DOHH2 (cell line): ENCODE data around the gene MGLL.

Source experiments
- H3F3A ChIP-seq: fragments of 200-600 bp; sonication (generic), shearing (Covaris generic); 2 replicates; pipeline ENCODE4 v1.6.0; 2016; ENCODE audit warnings: antibody characterized with exemption, mild to moderate bottlenecking; ENCODE audit not compliant: control insufficient read depth, insufficient read depth
- H3K27ac ChIP-seq: fragments of 200-600 bp; sonication (generic); 2 replicates; pipeline ENCODE4 v1.5.1; 2014; ENCODE audit warnings: low read depth, mild to moderate bottlenecking, low read length, moderate library complexity
- H3K27me3 ChIP-seq: fragments of 200-600 bp; sonication (generic); 2 replicates; pipeline ENCODE4 v1.6.1; 2014; ENCODE audit warnings: mild to moderate bottlenecking, low read length, mixed read lengths; ENCODE audit not compliant: control insufficient read depth
- H3K36me3 ChIP-seq: fragments of 200-600 bp; sonication (generic); 2 replicates; pipeline ENCODE4 v1.6.1; 2014; ENCODE audit warnings: mild to moderate bottlenecking, low read length, moderate library complexity, mixed read lengths; ENCODE audit not compliant: control insufficient read depth
- H3K4me1 ChIP-seq: fragments of 200-600 bp; sonication (generic); 2 replicates; pipeline ENCODE4 v1.6.1; 2014; ENCODE audit warnings: mild to moderate bottlenecking, low read length, mixed read lengths; ENCODE audit not compliant: control insufficient read depth
- H3K4me2 ChIP-seq: fragments of 200-600 bp; sonication (generic); 2 replicates; pipeline ENCODE4 v1.6.0; 2014; ENCODE audit warnings: mild to moderate bottlenecking, low read length, moderate library complexity
- H3K4me3 ChIP-seq: fragments of 200-600 bp; sonication (generic); 2 replicates; pipeline ENCODE4 v1.5.1; 2014; ENCODE audit warnings: mild to moderate bottlenecking, low read length, mixed read lengths
- H3K79me2 ChIP-seq: fragments of 200-600 bp; sonication (generic); 2 replicates; pipeline ENCODE4 v1.6.1; 2014; ENCODE audit warnings: mild to moderate bottlenecking, low read length, mixed read lengths; ENCODE audit not compliant: control insufficient read depth
- H3K9me2 ChIP-seq: fragments of 200-600 bp; sonication (generic); replicated peaks from 2 replicates; pipeline ENCODE4 v1.6.1; 2014; ENCODE audit warnings: mild to moderate bottlenecking, low read length, mixed read lengths; ENCODE audit not compliant: control insufficient read depth
- H3K9me3 ChIP-seq: fragments of 200-600 bp; sonication (generic); 2 replicates; pipeline ENCODE4 v1.6.1; 2014; ENCODE audit warnings: antibody characterized with exemption, low read length, mixed read lengths; ENCODE audit not compliant: control insufficient read depth, insufficient read depth
- H4K20me1 ChIP-seq: fragments of 200-600 bp; sonication (generic); 2 replicates; pipeline ENCODE4 v1.6.0; 2014; ENCODE audit warnings: low read depth, mild to moderate bottlenecking, antibody characterized with exemption, low read length, moderate library complexity; ENCODE audit not compliant: control insufficient read depth, insufficient read depth
- CTCF ChIP-seq: fragments of 200-600 bp; sonication (generic); IDR thresholded peaks from one replicate; pipeline ENCODE4 v1.5.1; 2014; ENCODE audit warnings: antibody characterized with exemption, mild to moderate bottlenecking, low read depth, low read length; ENCODE audit not compliant: poor library complexity, severe bottlenecking
- EZH2phosphoT487 ChIP-seq: fragments of 200-600 bp; sonication (generic); IDR thresholded peaks from 2 replicates; pipeline ENCODE4 v1.6.1; 2017; ENCODE audit warnings: borderline replicate concordance, mild to moderate bottlenecking, antibody characterized with exemption, low read length, moderate library complexity, mixed read lengths

The MGLL gene

DNA sequence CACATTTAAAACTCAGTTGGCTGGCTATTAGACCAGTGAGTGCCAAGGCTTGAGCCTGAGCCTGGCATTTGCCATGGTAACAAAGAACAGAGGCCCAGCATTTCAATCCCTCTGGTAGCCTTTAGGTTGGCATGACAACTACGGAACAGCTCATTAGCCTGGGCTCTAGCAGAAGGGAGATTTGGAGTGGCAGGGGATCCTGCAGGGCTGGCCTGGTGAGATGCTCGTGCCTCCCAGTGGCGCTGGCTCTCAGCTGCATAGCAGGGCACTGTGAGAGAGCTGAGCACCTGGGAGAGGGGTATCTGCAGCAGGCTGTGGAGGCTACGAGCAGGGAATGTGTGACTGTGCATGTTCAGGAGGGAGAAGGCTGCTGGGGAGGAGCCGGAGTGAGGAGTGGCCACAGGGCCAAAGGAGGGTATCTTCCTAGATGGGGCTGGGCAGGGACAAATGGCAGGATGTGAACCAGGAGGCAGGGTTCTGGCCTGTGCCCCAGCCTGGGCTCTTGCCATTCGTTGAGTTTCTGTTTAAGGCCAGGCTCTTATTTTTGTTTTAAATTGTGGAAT is 155.1 kb downstream of the MGLL start:
- H3K4me3 ChIP-seq = no peak overlapping the region
- no peak overlapping the region for H3K4me2 ChIP-seq
- H4K20me1 ChIP-seq = no peaks in the 10 kb centered on the region
- no peaks in the 10 kb centered on the region for H3K9me3 ChIP-seq
- H3K27ac ChIP-seq = no peak overlapping the region
- TF ChIP-seq EZH2phosphoT487 (no peak), CTCF (no peak)
- peaks cover 10% of the 10 kb centered on the region for H3K4me1 ChIP-seq
- H3F3A ChIP-seq = no peaks in the 10 kb centered on the region
- H3K27me3 ChIP-seq = no peaks in the 10 kb centered on the region
- peaks cover 3% of the 10 kb centered on the region; the same call in 1 of the 2 replicates for H3K79me2 ChIP-seq
- H3K9me2 ChIP-seq = no peaks in the 10 kb centered on the region
- no peaks in the 10 kb centered on the region for H3K36me3 ChIP-seq

DNA sequence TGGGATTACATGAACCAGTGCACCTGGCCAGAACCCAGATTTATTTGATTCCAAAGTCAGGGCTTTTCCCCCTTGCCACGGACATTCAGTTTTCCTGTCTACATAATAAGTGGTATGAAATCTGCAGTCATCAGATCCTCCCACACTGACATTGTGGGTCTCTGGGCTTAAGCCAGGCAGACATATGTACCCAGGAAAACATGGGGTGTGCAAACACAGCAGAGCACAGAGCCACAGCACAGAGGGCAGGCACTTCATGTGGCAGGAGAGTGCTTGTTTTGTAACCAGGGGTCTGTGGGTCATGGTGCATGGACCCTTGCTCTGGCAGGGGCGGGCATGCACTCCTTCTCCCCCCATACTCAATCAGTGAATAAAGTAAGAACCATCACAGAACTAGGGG is 155.6 kb downstream of the MGLL start:
- no peaks in the 10 kb centered on the region for H3K27me3 ChIP-seq
- no peak overlapping the region for H3K27ac ChIP-seq
- H4K20me1 ChIP-seq = no peaks in the 10 kb centered on the region
- H3K79me2 ChIP-seq = no peaks in the 10 kb centered on the region
- H3K4me1 ChIP-seq = peaks cover 5% of the 10 kb centered on the region
- H3K4me2 ChIP-seq = no peak overlapping the region
- H3K9me3 ChIP-seq = no peaks in the 10 kb centered on the region
- H3K4me3 ChIP-seq = no peak overlapping the region
- no peaks in the 10 kb centered on the region for H3F3A ChIP-seq
- no peaks in the 10 kb centered on the region for H3K36me3 ChIP-seq
- no peaks in the 10 kb centered on the region for H3K9me2 ChIP-seq
- no peak for TF ChIP-seq EZH2phosphoT487
- TF ChIP-seq CTCF = no peak

DNA sequence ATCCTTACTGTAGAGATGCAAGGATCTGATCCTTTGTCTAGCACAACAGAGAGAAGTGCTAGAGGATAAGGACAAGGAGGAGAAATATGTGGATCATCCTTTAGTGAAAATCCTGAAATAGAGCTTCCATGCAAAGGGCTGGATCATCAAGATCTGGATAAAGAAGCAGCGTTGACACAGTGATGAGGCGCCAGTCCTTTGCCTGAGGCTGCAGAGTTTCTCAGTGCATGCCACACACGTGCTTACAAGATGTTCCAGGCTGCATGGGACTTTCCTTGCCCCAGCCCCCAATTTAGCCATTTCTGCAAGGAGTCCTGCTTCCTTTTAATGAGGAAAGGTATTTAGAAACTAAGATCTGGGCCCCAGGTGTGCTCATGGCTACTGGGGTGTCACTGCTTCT is 156.7 kb downstream of the MGLL start:
- TF ChIP-seq CTCF (no peak), EZH2phosphoT487 (no peak)
- no peaks in the 10 kb centered on the region for H3K9me2 ChIP-seq

More for the DNA sequence above, 156.7 kb downstream of the MGLL start:
- Histone ChIP-seq H3K4me3 (no peak overlapping the region), H3K4me1 (no peaks in the 10 kb centered on the region), H3F3A (no peaks in the 10 kb centered on the region), H3K79me2 (no peaks in the 10 kb centered on the region), H3K27ac (no peak overlapping the region), H3K36me3 (no peaks in the 10 kb centered on the region), H3K27me3 (no peaks in the 10 kb centered on the region), H3K9me3 (no peaks in the 10 kb centered on the region), H3K4me2 (no peak overlapping the region), H4K20me1 (no peaks in the 10 kb centered on the region)
